ENCODE results near the gene MKI67.

The MKI67 gene

DNA sequence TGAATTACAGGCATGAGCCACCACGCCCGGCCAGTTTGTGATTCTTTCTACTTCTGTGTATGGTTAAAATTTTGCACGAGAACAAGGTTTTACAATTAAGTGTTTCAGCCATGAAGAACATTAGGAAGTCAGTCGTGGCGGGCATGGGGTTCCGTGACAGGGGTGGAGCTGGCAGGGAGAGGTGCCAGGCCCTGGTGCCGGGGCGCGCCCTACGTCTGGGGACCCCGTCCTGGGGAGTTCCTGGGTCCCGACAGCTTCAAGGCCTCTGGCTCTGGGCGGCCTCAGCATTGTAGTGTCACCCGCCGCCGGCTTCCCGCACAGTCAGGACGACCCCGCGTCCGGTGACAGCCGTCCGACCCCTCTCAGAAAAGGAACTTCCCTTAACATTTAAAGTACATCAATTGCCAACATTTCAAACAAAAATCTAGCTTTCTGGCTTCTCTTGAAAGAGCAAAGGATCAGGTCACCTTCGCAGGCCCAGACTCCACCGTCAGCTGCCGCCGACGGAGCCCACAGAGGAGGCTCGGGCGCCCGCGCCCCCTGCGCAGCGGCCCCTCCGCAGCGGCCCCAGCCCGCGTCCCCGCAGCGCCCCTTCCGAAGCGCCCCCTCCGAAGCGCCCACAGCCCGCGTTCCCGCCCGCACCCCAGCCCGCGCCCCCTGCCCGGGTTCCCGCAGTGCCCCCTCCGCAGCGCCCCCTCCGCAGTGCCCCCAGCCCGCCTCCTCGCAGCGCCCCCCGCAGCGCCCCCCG is 23.2 kb upstream of the MKI67 start:
- no peaks in the 10 kb centered on the region for H3K9me3 ChIP-seq (replicated peaks in 1 of 2; ENCODE audit: control insufficient read depth in 2 of 2, insufficient read depth in 1 of 2, low read depth in 1 of 2, low read length in 2 of 2)

DNA sequence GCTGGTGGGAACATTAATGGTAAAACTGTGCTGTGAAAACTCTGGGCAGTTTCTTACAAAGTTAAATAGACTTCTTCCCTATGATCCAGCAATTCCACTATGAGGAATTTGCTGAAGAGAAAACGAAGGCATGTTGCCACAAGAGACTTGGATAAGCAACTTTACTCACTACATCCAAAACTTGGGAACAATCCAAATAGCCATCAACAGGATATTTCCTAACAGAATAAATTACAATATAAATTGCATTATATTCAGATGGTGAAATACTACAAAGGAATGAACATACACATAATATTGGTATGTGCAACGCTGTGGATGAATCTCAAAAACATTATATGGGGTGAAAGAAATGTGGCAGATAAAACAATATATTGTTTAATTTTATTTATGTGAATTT is 21.4 kb upstream of the MKI67 start:
- Histone ChIP-seq H3K4me1 (ENCODE audit: control insufficient read depth in 2 of 2, insufficient read depth in 1 of 2, low read depth in 1 of 2, low read length in 2 of 2) (peaks cover 0 to 1% of the 10 kb centered on the region in 2 donors), H2AFZ (ENCODE audit: low read length) (no peak overlapping the region), H3K23ac (ENCODE audit: low read depth, low read length, poor library complexity) (no peak overlapping the region), H3K9me3 (replicated peaks in 1 of 2; ENCODE audit: control insufficient read depth in 2 of 2, insufficient read depth in 1 of 2, low read depth in 1 of 2, low read length in 2 of 2) (no peaks in the 10 kb centered on the region), H3K9ac (ENCODE audit: low read depth, low read length, poor library complexity) (no peak overlapping the region), H3K4me3 (ENCODE audit: low read length in 2 of 2) (no peak overlapping the region), H3K4me2 (ENCODE audit: insufficient read depth, low read length, poor library complexity, severe bottlenecking) (no peak overlapping the region), H3K27me3 (ENCODE audit: control insufficient read depth in 3 of 3, insufficient read depth in 3 of 3, low read depth in 1 of 3, low read length in 3 of 3) (peaks cover 0 to 39% (median 0%) of the 10 kb centered on the region in 3 experiments), H3K14ac (ENCODE audit: low read length) (no peak overlapping the region), H2BK15ac (ENCODE audit: low read length) (no peak overlapping the region), H2BK12ac (ENCODE audit: low read length) (no peak overlapping the region), H3K27ac (replicated peaks; ENCODE audit: low read length) (no peak overlapping the region), H3K4ac (ENCODE audit: low read length) (no peak overlapping the region), H2BK120ac (ENCODE audit: low read depth, low read length) (no peak overlapping the region), H2AK5ac (ENCODE audit: low read depth, low read length) (no peak overlapping the region), H4K8ac (ENCODE audit: low read depth, low read length) (no peak overlapping the region), H3K79me1 (ENCODE audit: low read depth, low read length) (no peaks in the 10 kb centered on the region), H4K91ac (ENCODE audit: low read depth, low read length, poor library complexity) (no peak overlapping the region), H3K36me3 (replicated peaks in 1 of 2; ENCODE audit: control insufficient read depth in 2 of 2, insufficient read depth in 2 of 2, low read length in 2 of 2) (no peaks in the 10 kb centered on the region), H2BK5ac (ENCODE audit: low read length) (no peak overlapping the region), H3K18ac (ENCODE audit: low read length) (no peak overlapping the region)
- no CpG with 5 or more reads among the region's 2 CpGs for WGBS, 2 donors (ENCODE audit: extremely low coverage in 2 of 2, insufficient read length in 2 of 2, insufficient replicate concordance in 1 of 2)
- DNase-seq (ENCODE audit: low spot score) = no peak

More for the DNA sequence above, 23.2 kb upstream of the MKI67 start:
- Histone ChIP-seq H3K4me2 (ENCODE audit: insufficient read depth, low read length, poor library complexity, severe bottlenecking) (peak overlapping the region; percentile 81), H3K27ac (replicated peaks; ENCODE audit: low read length) (no peak overlapping the region), H3K4me1 (ENCODE audit: control insufficient read depth in 2 of 2, insufficient read depth in 1 of 2, low read depth in 1 of 2, low read length in 2 of 2) (peaks cover 0 to 4% of the 10 kb centered on the region in 2 donors), H3K9ac (ENCODE audit: low read depth, low read length, poor library complexity) (peak overlapping the region; percentile 32), H3K79me1 (ENCODE audit: low read depth, low read length) (no peaks in the 10 kb centered on the region), H4K91ac (ENCODE audit: low read depth, low read length, poor library complexity) (no peak overlapping the region), H4K8ac (ENCODE audit: low read depth, low read length) (no peak overlapping the region), H2BK12ac (ENCODE audit: low read length) (no peak overlapping the region), H3K4ac (ENCODE audit: low read length) (no peak overlapping the region), H2AFZ (ENCODE audit: low read length) (peak overlapping the region; percentile 45), H2BK15ac (ENCODE audit: low read length) (no peak overlapping the region), H2BK5ac (ENCODE audit: low read length) (no peak overlapping the region), H3K36me3 (replicated peaks in 1 of 2; ENCODE audit: control insufficient read depth in 2 of 2, insufficient read depth in 2 of 2, low read length in 2 of 2) (no peaks in the 10 kb centered on the region), H3K14ac (ENCODE audit: low read length) (no peak overlapping the region), H2BK120ac (ENCODE audit: low read depth, low read length) (no peak overlapping the region), H3K4me3 (ENCODE audit: low read length in 2 of 2) (peak overlapping the region in 1 of 2 donors; percentile 70), H3K18ac (ENCODE audit: low read length) (peak overlapping the region; percentile 83), H3K23ac (ENCODE audit: low read depth, low read length, poor library complexity) (no peak overlapping the region), H3K27me3 (ENCODE audit: control insufficient read depth in 3 of 3, insufficient read depth in 3 of 3, low read depth in 1 of 3, low read length in 3 of 3) (peaks cover 0 to 44% (median 0%) of the 10 kb centered on the region in 3 experiments), H2AK5ac (ENCODE audit: low read depth, low read length) (peak overlapping the region; percentile 53)
- no CpG with 5 or more reads among the region's 61 CpGs for WGBS, 2 donors (ENCODE audit: extremely low coverage in 2 of 2, insufficient read length in 2 of 2, insufficient replicate concordance in 1 of 2)
- DNase-seq (ENCODE audit: low spot score) = no peak

DNA sequence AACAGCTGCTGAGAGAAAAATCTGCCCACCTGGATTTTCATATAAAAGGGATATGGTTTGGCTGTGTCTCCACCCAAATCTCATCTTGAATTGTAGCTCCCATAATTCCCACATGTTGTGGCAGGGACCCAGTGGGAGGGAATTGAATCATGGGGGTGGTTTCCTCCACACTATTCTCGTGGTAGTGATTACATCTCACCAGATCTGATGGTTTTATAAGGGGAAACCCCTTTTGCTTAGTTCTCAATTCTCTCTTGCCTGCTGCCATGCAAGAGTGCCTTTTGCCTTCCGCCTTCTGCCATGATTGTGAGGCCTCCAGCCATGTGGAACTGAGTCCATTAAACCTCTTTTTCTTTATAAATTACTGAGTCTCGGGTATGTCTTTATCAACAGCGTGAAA is 20.8 kb upstream of the MKI67 start:
- Histone ChIP-seq H2AFZ (ENCODE audit: low read length) (no peak overlapping the region), H3K4me3 (ENCODE audit: low read length in 2 of 2) (no peak overlapping the region), H4K8ac (ENCODE audit: low read depth, low read length) (no peak overlapping the region), H3K4me1 (ENCODE audit: control insufficient read depth in 2 of 2, insufficient read depth in 1 of 2, low read depth in 1 of 2, low read length in 2 of 2) (peaks cover 0 to 1% of the 10 kb centered on the region in 2 donors), H2BK15ac (ENCODE audit: low read length) (no peak overlapping the region), H3K4me2 (ENCODE audit: insufficient read depth, low read length, poor library complexity, severe bottlenecking) (no peak overlapping the region), H3K18ac (ENCODE audit: low read length) (no peak overlapping the region), H3K27me3 (ENCODE audit: control insufficient read depth in 3 of 3, insufficient read depth in 3 of 3, low read depth in 1 of 3, low read length in 3 of 3) (peaks cover 0 to 35% (median 0%) of the 10 kb centered on the region in 3 experiments), H2AK5ac (ENCODE audit: low read depth, low read length) (no peak overlapping the region), H4K91ac (ENCODE audit: low read depth, low read length, poor library complexity) (no peak overlapping the region), H3K27ac (replicated peaks; ENCODE audit: low read length) (no peak overlapping the region), H3K14ac (ENCODE audit: low read length) (no peak overlapping the region), H3K9me3 (replicated peaks in 1 of 2; ENCODE audit: control insufficient read depth in 2 of 2, insufficient read depth in 1 of 2, low read depth in 1 of 2, low read length in 2 of 2) (no peaks in the 10 kb centered on the region), H2BK12ac (ENCODE audit: low read length) (no peak overlapping the region), H2BK5ac (ENCODE audit: low read length) (no peak overlapping the region), H3K36me3 (replicated peaks in 1 of 2; ENCODE audit: control insufficient read depth in 2 of 2, insufficient read depth in 2 of 2, low read length in 2 of 2) (no peaks in the 10 kb centered on the region), H3K4ac (ENCODE audit: low read length) (no peak overlapping the region), H3K79me1 (ENCODE audit: low read depth, low read length) (no peaks in the 10 kb centered on the region), H3K23ac (ENCODE audit: low read depth, low read length, poor library complexity) (no peak overlapping the region), H2BK120ac (ENCODE audit: low read depth, low read length) (no peak overlapping the region), H3K9ac (ENCODE audit: low read depth, low read length, poor library complexity) (no peak overlapping the region)
- WGBS, 2 donors (ENCODE audit: extremely low coverage in 2 of 2, insufficient read length in 2 of 2, insufficient replicate concordance in 1 of 2) = no CpG with 5 or more reads among the region's 4 CpGs
- no peak for DNase-seq (ENCODE audit: low spot score)

DNA sequence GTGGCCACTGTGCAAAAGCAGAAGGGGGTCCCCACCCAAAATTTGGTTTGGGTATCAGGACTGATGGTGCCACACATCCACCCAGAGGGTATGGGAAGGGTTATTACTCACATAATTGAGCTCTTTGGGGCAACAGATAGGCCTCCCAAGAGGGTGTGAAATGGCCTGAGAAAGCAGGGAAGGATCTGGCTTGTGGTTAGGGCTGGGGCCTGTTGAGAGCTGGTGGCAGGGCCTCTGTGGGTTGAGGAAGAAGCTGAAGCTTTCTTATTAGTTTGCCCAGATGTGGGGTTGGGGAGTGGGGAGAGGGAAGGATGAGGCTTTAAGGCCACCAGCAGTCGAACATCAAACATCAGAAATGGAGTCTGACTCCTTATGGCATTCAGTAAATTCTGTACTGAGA is 18.3 kb upstream of the MKI67 start:
- no peak overlapping the region for H3K9ac ChIP-seq (ENCODE audit: low read depth, low read length, poor library complexity)
- DNase-seq (ENCODE audit: low spot score) = no peak
- no CpG with 5 or more reads among the region's 1 CpG for WGBS, 2 donors (ENCODE audit: extremely low coverage in 2 of 2, insufficient read length in 2 of 2, insufficient replicate concordance in 1 of 2)

More for the DNA sequence above, 18.3 kb upstream of the MKI67 start:
- H3K4me2 ChIP-seq (ENCODE audit: insufficient read depth, low read length, poor library complexity, severe bottlenecking) = no peak overlapping the region
- H2BK5ac ChIP-seq (ENCODE audit: low read length) = no peak overlapping the region
- H3K18ac ChIP-seq (ENCODE audit: low read length) = no peak overlapping the region
- H3K79me1 ChIP-seq (ENCODE audit: low read depth, low read length) = no peaks in the 10 kb centered on the region
- H4K91ac ChIP-seq (ENCODE audit: low read depth, low read length, poor library complexity) = no peak overlapping the region
- H2BK120ac ChIP-seq (ENCODE audit: low read depth, low read length) = no peak overlapping the region
- no peak overlapping the region for H2AK5ac ChIP-seq (ENCODE audit: low read depth, low read length)
- H3K9me3 ChIP-seq (replicated peaks in 1 of 2; ENCODE audit: control insufficient read depth in 2 of 2, insufficient read depth in 1 of 2, low read depth in 1 of 2, low read length in 2 of 2) = no peaks in the 10 kb centered on the region
- H2BK12ac ChIP-seq (ENCODE audit: low read length) = no peak overlapping the region
- peaks cover 0 to 24% (median 0%) of the 10 kb centered on the region in 3 experiments for H3K27me3 ChIP-seq (ENCODE audit: control insufficient read depth in 3 of 3, insufficient read depth in 3 of 3, low read depth in 1 of 3, low read length in 3 of 3)
- H3K23ac ChIP-seq (ENCODE audit: low read depth, low read length, poor library complexity) = peak overlapping the region; percentile 9
- no peak overlapping the region for H4K8ac ChIP-seq (ENCODE audit: low read depth, low read length)
- H3K36me3 ChIP-seq (replicated peaks in 1 of 2; ENCODE audit: control insufficient read depth in 2 of 2, insufficient read depth in 2 of 2, low read length in 2 of 2) = no peaks in the 10 kb centered on the region
- H3K4ac ChIP-seq (ENCODE audit: low read length) = no peak overlapping the region
- no peak overlapping the region for H2BK15ac ChIP-seq (ENCODE audit: low read length)
- no peak overlapping the region for H2AFZ ChIP-seq (ENCODE audit: low read length)
- H3K27ac ChIP-seq (replicated peaks; ENCODE audit: low read length) = no peak overlapping the region
- H3K4me1 ChIP-seq (ENCODE audit: control insufficient read depth in 2 of 2, insufficient read depth in 1 of 2, low read depth in 1 of 2, low read length in 2 of 2) = no peaks in the 10 kb centered on the region
- H3K4me3 ChIP-seq (ENCODE audit: low read length in 2 of 2) = no peak overlapping the region
- H3K14ac ChIP-seq (ENCODE audit: low read length) = no peak overlapping the region
